Neural cell (in vitro differentiated cells): ENCODE data around the gene SMS.

Source experiments
- CTCF ChIP-seq: fragments of 450-650 bp; IDR thresholded peaks from 2 replicates; pipeline ENCODE4 v1.5.1; 2014; ENCODE audit warnings: antibody characterized with exemption, mild to moderate bottlenecking, moderate library complexity; ENCODE audit not compliant: poor library complexity, severe bottlenecking
- EP300 ChIP-seq: fragments of 450-650 bp; conservative IDR thresholded peaks from 2 replicates; pipeline ENCODE4 v1.6.1; 2014; ENCODE audit warnings: antibody characterized with exemption, mild to moderate bottlenecking, moderate library complexity; ENCODE audit not compliant: poor library complexity, severe bottlenecking
- EZH2 ChIP-seq: fragments of 200-600, 300-800 bp; shearing (Covaris generic), sonication (generic); IDR thresholded peaks from 2 replicates; pipeline ENCODE4 v1.6.1; 2014; ENCODE audit warnings: antibody characterized with exemption, low read length, borderline replicate concordance, mild to moderate bottlenecking; ENCODE audit not compliant: insufficient read depth, poor library complexity, severe bottlenecking
- POLR2AphosphoS5 ChIP-seq: IDR thresholded peaks from 2 replicates; pipeline ENCODE4 v1.6.1; 2012
- RAD21 ChIP-seq: fragments of 450-650 bp; conservative IDR thresholded peaks from 2 replicates; pipeline ENCODE4 v1.6.1; 2014; ENCODE audit warnings: antibody characterized with exemption, mild to moderate bottlenecking, moderate library complexity
- REST ChIP-seq: IDR thresholded peaks from 2 replicates; pipeline ENCODE4 v1.6.1; 2012; ENCODE audit warnings: borderline replicate concordance
- TAF1 ChIP-seq: IDR thresholded peaks from 2 replicates; pipeline ENCODE4 v1.6.1; 2012; ENCODE audit warnings: low read depth

GRCh38 chrX:21933077-21933476 lies 7.4 kb upstream of the SMS start:
- no peak for TF ChIP-seq EP300
- no peak for TF ChIP-seq EZH2
- TF ChIP-seq POLR2AphosphoS5 = no peak
- no peak for TF ChIP-seq CTCF
- TF ChIP-seq RAD21 = no peak
- TF ChIP-seq REST = no peak
- no peak for TF ChIP-seq TAF1
